WTC11 (cell line): ENCODE results near the gene SMAD3. TPM values are rescaled to one million over a fixed set of nuclear protein-coding genes. Genes with fewer than 3 reads are reported as not detected.
A peak's percentile ranks its signal among the peaks of the same experiment; 100 is the strongest.

Experiments used
- ATAC-seq: fragments of 200-7000 bp; cut with Tn5 transposase; 2 replicates; pipeline ENCODE4 v1.10.0; 2021; ENCODE audit warnings: mild to moderate bottlenecking, moderate library complexity
- CTCF ChIA-PET: fragments of 300-600 bp; sonication (Branson Sonifier 250); formaldehyde crosslinking; loops from one replicate; lab custom pipeline; 2021; ENCODE audit warnings: antibody characterized with exemption; lab: Charles Lee
- POLR2A ChIA-PET: fragments of 350-600 bp; sonication (Branson Sonifier 250); formaldehyde crosslinking; loops from one replicate; lab custom pipeline; 2021; ENCODE audit warnings: antibody characterized with exemption; lab: Charles Lee
- DNase-seq: peaks from one replicate; pipeline ENCODE4 v3.0.0; 2021; ENCODE audit warnings: low spot score
- H3K27ac Mint-ChIP-seq: 2 replicates; pipeline ENCODE4 v1.8.0; 2021; ENCODE audit warnings: mixed read lengths
- H3K27me3 Mint-ChIP-seq: 2 replicates; pipeline ENCODE4 v1.8.0; 2021; ENCODE audit warnings: low read depth, mild to moderate bottlenecking, moderate library complexity, mixed read lengths
- H3K36me3 Mint-ChIP-seq: 2 replicates; pipeline ENCODE4 v1.8.0; 2021; ENCODE audit warnings: mixed read lengths
- H3K4me1 Mint-ChIP-seq: 2 replicates; pipeline ENCODE4 v1.8.0; 2022; ENCODE audit warnings: mixed read lengths
- H3K4me3 Mint-ChIP-seq: 2 replicates; pipeline ENCODE4 v1.8.0; 2021; ENCODE audit warnings: mild to moderate bottlenecking, moderate library complexity, mixed read lengths
- H3K9me3 Mint-ChIP-seq: 2 replicates; pipeline ENCODE4 v1.8.0; 2021; ENCODE audit warnings: mixed read lengths
- ESRRA ChIP-seq: sonication (generic); formaldehyde crosslinking; IDR thresholded peaks from 2 replicates; pipeline ENCODE4 v1.8.1; 2022; ENCODE audit warnings: mild to moderate bottlenecking, missing genetic modification reagents, borderline replicate concordance
- GABPB1 ChIP-seq: sonication (generic); formaldehyde crosslinking; IDR thresholded peaks from 2 replicates; pipeline ENCODE4 v1.8.1; 2023; ENCODE audit warnings: mild to moderate bottlenecking, missing genetic modification reagents
- HMGA2 ChIP-seq: fragments of 250-450 bp; sonication (Bioruptor Pico); IDR thresholded peaks from 2 replicates; pipeline ENCODE4 v1.4.0; 2021; ENCODE audit warnings: mild to moderate bottlenecking, moderate library complexity
- JAZF1 ChIP-seq: fragments of 250-450 bp; sonication (Bioruptor Pico); IDR thresholded peaks from 2 replicates; pipeline ENCODE4 v1.9.0; 2021; ENCODE audit warnings: moderate library complexity, mild to moderate bottlenecking, inconsistent platforms
- JUN ChIP-seq: sonication (generic); formaldehyde crosslinking; IDR thresholded peaks from 2 replicates; pipeline ENCODE4 v1.8.0; 2023; ENCODE audit warnings: mild to moderate bottlenecking, missing genetic modification reagents
- NFE2L1 ChIP-seq: sonication (generic); formaldehyde crosslinking; IDR thresholded peaks from 2 replicates; pipeline ENCODE4 v1.8.1; 2023; ENCODE audit warnings: missing genetic modification reagents
- NR1H2 ChIP-seq: sonication (generic); formaldehyde crosslinking; IDR thresholded peaks from 2 replicates; pipeline ENCODE4 v1.9.0; 2021; ENCODE audit warnings: mild to moderate bottlenecking, moderate library complexity, missing genetic modification reagents
- PRRX2 ChIP-seq: fragments of 250-450 bp; sonication (Bioruptor Pico); IDR thresholded peaks from 2 replicates; pipeline ENCODE4 v1.8.0; 2021; ENCODE audit warnings: mild to moderate bottlenecking
- ZBTB21 ChIP-seq: sonication (generic); formaldehyde crosslinking; IDR thresholded peaks from 2 replicates; pipeline ENCODE4 v1.8.1; 2023; ENCODE audit warnings: mild to moderate bottlenecking, missing genetic modification reagents, borderline replicate concordance
- ZNF138 ChIP-seq: sonication (generic); formaldehyde crosslinking; conservative IDR thresholded peaks from 2 replicates; pipeline ENCODE4 v1.8.1; 2022; ENCODE audit warnings: mild to moderate bottlenecking, moderate library complexity, missing genetic modification reagents
- ZNF219 ChIP-seq: sonication (generic); formaldehyde crosslinking; IDR thresholded peaks from 2 replicates; pipeline ENCODE4 v1.8.0; 2023; ENCODE audit warnings: missing genetic modification reagents, mild to moderate bottlenecking, borderline replicate concordance
- ZNF416 ChIP-seq: fragments of 250-450 bp; sonication (Bioruptor Pico); IDR thresholded peaks from 2 replicates; pipeline ENCODE4 v1.9.0; 2021; ENCODE audit warnings: mild to moderate bottlenecking, inconsistent platforms
- ZNF423 ChIP-seq: fragments of 250-450 bp; sonication (Bioruptor Pico); IDR thresholded peaks from 2 replicates; pipeline ENCODE4 v2.1.2; 2022; ENCODE audit warnings: mild to moderate bottlenecking, moderate library complexity
- total RNA-seq: library from RNA; stranded (reverse); gene quantifications from 3 replicates; pipeline ENCODE4 v1.2.3, GENCODE V29; 2021
- TF ChIP-seq, protein P1 (sequence below): sonication (generic); formaldehyde crosslinking; IDR thresholded peaks from 2 replicates; pipeline ENCODE4 v1.8.0; 2022; ENCODE audit warnings: mild to moderate bottlenecking, missing genetic modification reagents
- TF ChIP-seq, protein P2 (sequence below): sonication (generic); formaldehyde crosslinking; conservative IDR thresholded peaks from 2 replicates; pipeline ENCODE4 v1.8.1; 2023; ENCODE audit warnings: mild to moderate bottlenecking, low read depth, missing genetic modification reagents, moderate library complexity
- TF ChIP-seq, protein P3 (sequence below): sonication (generic); formaldehyde crosslinking; IDR thresholded peaks from 2 replicates; pipeline ENCODE4 v1.8.1; 2023; ENCODE audit warnings: mild to moderate bottlenecking, moderate library complexity, missing genetic modification reagents
- TF ChIP-seq, protein P4 (sequence below): sonication (generic); formaldehyde crosslinking; IDR thresholded peaks from 2 replicates; pipeline ENCODE4 v1.8.0; 2022; ENCODE audit warnings: mild to moderate bottlenecking, missing genetic modification reagents
- TF ChIP-seq, protein P5 (sequence below): fragments of 250-450 bp; sonication (Bioruptor Pico); IDR thresholded peaks from 2 replicates; pipeline ENCODE4 v1.9.0; 2021; ENCODE audit warnings: mild to moderate bottlenecking
- TF ChIP-seq, protein P6 (sequence below): sonication (generic); formaldehyde crosslinking; IDR thresholded peaks from 2 replicates; pipeline ENCODE4 v1.8.0; 2022; ENCODE audit warnings: mild to moderate bottlenecking, missing genetic modification reagents

The SMAD3 gene
- total RNA-seq, 1 experiment from 2014 or later = 34.6 TPM

DNA sequence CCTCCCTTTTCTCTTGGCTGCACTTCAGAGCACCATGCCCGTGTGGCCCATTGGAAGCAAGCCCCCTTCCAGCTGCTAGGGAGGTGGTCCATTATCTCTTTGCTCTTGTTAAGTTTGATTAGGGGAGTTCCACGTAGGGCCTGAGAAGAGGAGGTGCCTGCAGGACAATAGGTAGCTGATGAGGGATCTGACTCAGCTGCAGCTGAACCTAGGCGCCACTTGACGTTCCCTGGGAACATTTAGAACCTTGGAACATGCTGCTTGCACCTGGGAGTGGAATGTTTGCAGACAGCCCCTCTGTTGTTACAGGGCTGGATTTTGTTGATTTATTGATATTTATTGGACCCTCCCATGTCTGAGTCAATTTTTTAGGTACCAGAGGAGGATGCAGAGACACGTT is 4.7 kb downstream of the SMAD3 start (continued):
- TF ChIP-seq, protein P1, sequence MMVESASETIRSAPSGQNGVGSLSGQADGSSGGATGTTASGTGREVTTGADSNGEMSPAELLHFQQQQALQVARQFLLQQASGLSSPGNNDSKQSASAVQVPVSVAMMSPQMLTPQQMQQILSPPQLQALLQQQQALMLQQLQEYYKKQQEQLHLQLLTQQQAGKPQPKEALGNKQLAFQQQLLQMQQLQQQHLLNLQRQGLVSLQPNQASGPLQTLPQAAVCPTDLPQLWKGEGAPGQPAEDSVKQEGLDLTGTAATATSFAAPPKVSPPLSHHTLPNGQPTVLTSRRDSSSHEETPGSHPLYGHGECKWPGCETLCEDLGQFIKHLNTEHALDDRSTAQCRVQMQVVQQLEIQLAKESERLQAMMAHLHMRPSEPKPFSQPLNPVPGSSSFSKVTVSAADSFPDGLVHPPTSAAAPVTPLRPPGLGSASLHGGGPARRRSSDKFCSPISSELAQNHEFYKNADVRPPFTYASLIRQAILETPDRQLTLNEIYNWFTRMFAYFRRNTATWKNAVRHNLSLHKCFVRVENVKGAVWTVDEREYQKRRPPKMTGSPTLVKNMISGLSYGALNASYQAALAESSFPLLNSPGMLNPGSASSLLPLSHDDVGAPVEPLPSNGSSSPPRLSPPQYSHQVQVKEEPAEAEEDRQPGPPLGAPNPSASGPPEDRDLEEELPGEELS (CRISPR knock-in tag) = no peak

DNA sequence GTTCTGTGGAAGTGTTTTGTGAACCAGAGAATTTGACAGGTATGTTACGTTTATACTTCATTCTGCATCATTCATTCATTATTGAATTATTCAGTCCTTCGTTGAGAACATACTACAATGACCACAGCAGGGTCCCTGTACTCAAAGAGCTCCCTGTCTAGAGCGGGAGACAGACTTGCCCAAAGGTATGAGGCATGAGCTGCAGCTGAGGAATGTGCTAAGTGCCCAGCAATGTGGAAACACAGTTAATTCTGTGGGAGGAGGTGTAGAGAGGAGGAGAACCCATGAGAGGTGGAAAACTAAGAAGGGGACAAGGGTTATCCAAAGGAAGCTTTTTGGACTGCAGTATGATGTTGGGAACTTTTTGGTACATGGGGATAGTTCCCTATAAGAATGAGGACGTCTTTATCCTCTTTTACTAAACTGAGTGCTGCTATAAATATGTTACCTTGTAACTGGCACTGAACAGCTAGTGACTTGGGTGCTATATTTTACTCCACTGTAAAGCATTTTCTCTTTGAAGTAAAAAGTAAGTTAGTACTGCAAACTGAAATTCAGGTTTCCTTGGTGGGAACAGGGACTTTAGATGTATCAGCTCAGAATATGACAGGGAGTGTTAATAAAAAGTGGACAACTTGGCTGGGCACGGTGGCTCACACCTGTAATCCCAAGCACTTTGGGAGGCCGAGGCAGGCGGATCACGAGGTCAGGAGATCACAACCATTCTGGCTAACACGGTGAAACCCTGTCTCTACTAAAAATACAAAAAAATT is 5.7 kb downstream of the SMAD3 start:
- Mint-ChIP-seq H3K36me3 (peaks cover 6% of the 10 kb centered on the region), H3K27ac (peak overlapping the region; percentile 39), H3K4me1 (peaks cover 70% of the 10 kb centered on the region), H3K27me3 (peaks cover 11% of the 10 kb centered on the region), H3K4me3 (no peak overlapping the region), H3K9me3 (no peaks in the 10 kb centered on the region)
- peak; percentile 14; the same call in 1 of the 2 replicates for ATAC-seq
- ChIA-PET CTCF (interaction anchor here (1.2 to 3.0 kb wide), 2 partner anchors 41 to 125 kb away, joined by 5 to 13 read pairs; no protein-coding TSS in a partner anchor), POLR2A (interaction anchor here (0.8 kb wide), 1 partner anchor 13 kb away, joined by 3 read pairs; no protein-coding TSS in a partner anchor)
- no peak for TF ChIP-seq ZNF219 (CRISPR knock-in tag)
- TF ChIP-seq JUN = no peak
- DNase-seq = no peak

DNA sequence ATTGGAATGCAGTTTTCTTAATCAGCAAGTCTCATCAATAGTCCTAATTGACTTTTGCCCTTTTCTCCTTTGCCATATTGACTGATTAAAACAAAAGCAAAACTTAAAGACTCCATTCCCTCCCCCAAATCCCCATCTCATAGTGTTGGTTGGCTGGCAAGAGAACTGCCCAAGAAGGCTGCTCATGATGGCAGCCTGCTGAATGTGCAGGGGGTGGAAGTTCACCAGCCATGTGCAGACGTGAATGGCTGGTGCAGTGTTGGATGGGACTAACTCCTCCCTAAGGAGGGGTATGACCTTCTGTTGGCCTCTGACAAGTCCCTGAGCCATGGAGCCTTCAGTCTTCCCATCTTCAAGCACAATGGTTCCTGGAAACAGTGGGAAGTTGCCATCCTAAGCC is 7.0 kb downstream of the SMAD3 start:
- TF ChIP-seq, protein P2, sequence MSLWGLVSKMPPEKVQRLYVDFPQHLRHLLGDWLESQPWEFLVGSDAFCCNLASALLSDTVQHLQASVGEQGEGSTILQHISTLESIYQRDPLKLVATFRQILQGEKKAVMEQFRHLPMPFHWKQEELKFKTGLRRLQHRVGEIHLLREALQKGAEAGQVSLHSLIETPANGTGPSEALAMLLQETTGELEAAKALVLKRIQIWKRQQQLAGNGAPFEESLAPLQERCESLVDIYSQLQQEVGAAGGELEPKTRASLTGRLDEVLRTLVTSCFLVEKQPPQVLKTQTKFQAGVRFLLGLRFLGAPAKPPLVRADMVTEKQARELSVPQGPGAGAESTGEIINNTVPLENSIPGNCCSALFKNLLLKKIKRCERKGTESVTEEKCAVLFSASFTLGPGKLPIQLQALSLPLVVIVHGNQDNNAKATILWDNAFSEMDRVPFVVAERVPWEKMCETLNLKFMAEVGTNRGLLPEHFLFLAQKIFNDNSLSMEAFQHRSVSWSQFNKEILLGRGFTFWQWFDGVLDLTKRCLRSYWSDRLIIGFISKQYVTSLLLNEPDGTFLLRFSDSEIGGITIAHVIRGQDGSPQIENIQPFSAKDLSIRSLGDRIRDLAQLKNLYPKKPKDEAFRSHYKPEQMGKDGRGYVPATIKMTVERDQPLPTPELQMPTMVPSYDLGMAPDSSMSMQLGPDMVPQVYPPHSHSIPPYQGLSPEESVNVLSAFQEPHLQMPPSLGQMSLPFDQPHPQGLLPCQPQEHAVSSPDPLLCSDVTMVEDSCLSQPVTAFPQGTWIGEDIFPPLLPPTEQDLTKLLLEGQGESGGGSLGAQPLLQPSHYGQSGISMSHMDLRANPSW (CRISPR knock-in tag) = no peak
- no peak for TF ChIP-seq ZBTB21 (CRISPR knock-in tag)
- TF ChIP-seq ZNF138 (CRISPR knock-in tag) = no peak
- no peak for TF ChIP-seq ZNF423 (CRISPR knock-in tag)
- TF ChIP-seq ESRRA (CRISPR knock-in tag) = no peak
- TF ChIP-seq, protein P3, sequence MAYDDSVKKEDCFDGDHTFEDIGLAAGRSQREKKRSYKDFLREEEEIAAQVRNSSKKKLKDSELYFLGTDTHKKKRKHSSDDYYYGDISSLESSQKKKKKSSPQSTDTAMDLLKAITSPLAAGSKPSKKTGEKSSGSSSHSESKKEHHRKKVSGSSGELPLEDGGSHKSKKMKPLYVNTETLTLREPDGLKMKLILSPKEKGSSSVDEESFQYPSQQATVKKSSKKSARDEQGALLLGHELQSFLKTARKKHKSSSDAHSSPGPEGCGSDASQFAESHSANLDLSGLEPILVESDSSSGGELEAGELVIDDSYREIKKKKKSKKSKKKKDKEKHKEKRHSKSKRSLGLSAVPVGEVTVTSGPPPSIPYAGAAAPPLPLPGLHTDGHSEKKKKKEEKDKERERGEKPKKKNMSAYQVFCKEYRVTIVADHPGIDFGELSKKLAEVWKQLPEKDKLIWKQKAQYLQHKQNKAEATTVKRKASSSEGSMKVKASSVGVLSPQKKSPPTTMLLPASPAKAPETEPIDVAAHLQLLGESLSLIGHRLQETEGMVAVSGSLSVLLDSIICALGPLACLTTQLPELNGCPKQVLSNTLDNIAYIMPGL (CRISPR knock-in tag) = no peak
- TF ChIP-seq, protein P4, sequence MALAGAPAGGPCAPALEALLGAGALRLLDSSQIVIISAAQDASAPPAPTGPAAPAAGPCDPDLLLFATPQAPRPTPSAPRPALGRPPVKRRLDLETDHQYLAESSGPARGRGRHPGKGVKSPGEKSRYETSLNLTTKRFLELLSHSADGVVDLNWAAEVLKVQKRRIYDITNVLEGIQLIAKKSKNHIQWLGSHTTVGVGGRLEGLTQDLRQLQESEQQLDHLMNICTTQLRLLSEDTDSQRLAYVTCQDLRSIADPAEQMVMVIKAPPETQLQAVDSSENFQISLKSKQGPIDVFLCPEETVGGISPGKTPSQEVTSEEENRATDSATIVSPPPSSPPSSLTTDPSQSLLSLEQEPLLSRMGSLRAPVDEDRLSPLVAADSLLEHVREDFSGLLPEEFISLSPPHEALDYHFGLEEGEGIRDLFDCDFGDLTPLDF = no peak
- TF ChIP-seq JAZF1 (CRISPR knock-in tag) = no peak
- TF ChIP-seq, protein P5, sequence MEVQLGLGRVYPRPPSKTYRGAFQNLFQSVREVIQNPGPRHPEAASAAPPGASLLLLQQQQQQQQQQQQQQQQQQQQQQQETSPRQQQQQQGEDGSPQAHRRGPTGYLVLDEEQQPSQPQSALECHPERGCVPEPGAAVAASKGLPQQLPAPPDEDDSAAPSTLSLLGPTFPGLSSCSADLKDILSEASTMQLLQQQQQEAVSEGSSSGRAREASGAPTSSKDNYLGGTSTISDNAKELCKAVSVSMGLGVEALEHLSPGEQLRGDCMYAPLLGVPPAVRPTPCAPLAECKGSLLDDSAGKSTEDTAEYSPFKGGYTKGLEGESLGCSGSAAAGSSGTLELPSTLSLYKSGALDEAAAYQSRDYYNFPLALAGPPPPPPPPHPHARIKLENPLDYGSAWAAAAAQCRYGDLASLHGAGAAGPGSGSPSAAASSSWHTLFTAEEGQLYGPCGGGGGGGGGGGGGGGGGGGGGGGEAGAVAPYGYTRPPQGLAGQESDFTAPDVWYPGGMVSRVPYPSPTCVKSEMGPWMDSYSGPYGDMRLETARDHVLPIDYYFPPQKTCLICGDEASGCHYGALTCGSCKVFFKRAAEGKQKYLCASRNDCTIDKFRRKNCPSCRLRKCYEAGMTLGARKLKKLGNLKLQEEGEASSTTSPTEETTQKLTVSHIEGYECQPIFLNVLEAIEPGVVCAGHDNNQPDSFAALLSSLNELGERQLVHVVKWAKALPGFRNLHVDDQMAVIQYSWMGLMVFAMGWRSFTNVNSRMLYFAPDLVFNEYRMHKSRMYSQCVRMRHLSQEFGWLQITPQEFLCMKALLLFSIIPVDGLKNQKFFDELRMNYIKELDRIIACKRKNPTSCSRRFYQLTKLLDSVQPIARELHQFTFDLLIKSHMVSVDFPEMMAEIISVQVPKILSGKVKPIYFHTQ (CRISPR knock-in tag) = no peak
- TF ChIP-seq ZNF416 (CRISPR knock-in tag) = no peak
- no peak for TF ChIP-seq HMGA2 (CRISPR knock-in tag)
- TF ChIP-seq NFE2L1 (CRISPR knock-in tag) = no peak
- no peak for TF ChIP-seq GABPB1
- TF ChIP-seq PRRX2 (CRISPR knock-in tag) = no peak
- TF ChIP-seq, protein P6, sequence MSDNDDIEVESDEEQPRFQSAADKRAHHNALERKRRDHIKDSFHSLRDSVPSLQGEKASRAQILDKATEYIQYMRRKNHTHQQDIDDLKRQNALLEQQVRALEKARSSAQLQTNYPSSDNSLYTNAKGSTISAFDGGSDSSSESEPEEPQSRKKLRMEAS (CRISPR knock-in tag) = no peak
- no peak for TF ChIP-seq NR1H2
- Mint-ChIP-seq H3K4me3 (no peak overlapping the region), H3K27ac (0 out of 2 replicates have a peak overlapping the region, but pooled peaks have one; percentile 3), H3K27me3 (peaks cover 6% of the 10 kb centered on the region), H3K36me3 (peaks cover 6% of the 10 kb centered on the region), H3K4me1 (peaks cover 75% of the 10 kb centered on the region), H3K9me3 (no peaks in the 10 kb centered on the region)
- POLR2A ChIA-PET = no interaction called here
- CTCF ChIA-PET = interaction anchor here (0.6 kb wide), 1 partner anchor 134 kb away, joined by 3 read pairs; no protein-coding TSS in a partner anchor
- ATAC-seq (peak; percentile 24; the same call in 1 of the 2 replicates), DNase-seq (no peak)
